Raji (cell line): ENCODE data around the gene MRPS5.

Source experiments
- POLR2A ChIP-seq: IDR thresholded peaks from 2 replicates; pipeline ENCODE4 v1.6.1; 2011; ENCODE audit warnings: low read depth, low read length, control low read depth; ENCODE audit not compliant: insufficient read depth

The MRPS5 gene

DNA sequence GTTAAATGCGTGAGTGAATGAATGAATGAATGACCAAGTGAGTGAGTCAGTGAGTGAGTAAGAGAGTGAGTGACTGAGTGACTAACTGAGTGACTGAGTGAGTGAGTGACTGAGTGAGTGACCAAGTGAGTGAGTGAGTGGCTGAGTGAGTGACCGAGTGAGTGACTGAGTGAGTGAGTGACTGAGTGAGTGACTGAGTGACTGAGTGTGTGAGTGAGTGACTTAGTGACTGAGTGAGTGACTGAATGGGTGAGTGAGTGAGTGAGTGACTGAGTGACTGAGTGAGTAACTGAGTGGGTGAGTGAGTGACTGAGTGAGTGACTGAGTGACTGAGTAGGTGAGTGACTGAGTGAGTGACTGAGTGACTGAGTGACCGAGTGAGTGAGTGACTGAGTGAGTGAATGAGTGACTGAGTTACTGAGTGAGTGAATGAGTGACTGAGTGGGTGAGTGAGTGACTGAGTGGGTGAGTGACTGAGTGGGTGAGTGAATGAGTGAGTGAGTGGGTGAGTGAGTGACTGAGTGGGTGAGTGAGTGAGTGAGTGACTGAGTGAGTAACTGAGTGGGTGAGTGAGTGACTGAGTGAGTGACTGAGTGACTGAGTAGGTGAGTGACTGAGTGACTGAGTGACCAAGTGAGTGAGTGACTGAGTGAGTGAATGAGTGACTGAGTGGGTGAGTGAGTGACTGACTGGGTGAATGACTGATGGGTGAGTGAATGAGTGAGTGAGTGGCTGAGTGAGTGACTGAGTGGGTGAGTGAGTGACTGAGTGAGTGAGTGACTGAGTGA is 84.8 kb downstream of the MRPS5 start:
- TF ChIP-seq POLR2A, result no peak
